Suppressor macrophage treated with lipopolysaccharide for 4 hours (primary cell): Measurements from ENCODE around the gene VAT1.
"Not testable (repeated sequence)": the region's sequence is repeated elsewhere in the genome, so short reads cannot be mapped to it uniquely, and the experiment has no call there.

Experiments
- DNase-seq: peaks from one replicate; pipeline ENCODE4 v3.0.0-alpha.2; 2020

The VAT1 gene

DNA sequence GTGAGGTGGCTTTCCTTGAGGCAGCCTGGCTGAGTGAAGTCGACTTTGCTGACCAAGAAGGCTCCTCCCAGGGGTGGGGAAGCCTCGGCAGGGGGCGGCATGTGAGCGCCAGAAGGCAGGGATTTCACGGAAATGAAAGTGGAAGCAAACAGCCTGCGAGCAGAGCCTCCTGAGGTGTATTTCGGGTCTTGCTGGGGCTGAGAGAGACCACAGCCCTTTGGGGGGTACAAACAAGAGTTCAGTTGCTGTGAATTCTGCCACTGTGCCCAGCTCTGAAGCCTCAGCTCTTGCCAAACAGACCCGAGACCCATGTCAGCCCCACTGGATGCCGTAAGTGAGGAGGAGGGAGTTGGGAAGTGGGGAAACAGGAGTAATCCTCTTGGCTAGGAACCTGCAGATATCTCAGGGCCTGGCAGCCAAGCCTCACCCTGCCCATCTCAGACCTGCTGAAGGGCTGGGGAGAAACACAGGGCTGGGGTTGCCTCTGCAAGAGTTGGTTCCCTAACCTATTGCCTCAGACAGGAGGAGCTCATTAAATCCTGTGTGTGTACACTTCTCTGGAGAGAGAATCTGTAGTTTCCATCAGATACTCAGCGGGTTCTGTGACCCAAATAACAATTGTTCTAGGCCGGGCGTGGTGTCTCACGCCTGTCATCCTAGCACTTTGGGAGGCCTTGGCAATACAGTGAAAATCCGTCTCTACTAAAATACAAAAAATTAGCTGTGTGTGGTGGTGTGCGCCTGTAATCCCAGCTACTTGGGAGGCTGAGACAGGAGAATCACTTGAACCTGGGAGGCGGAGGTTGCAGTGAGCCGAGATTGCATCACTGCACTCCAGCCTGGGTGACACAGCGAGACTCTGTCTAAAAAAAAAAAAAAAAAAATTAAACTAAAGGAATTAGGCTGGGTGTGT is 15.3 kb downstream of the VAT1 start, which contains the start of gene IFI35:
Gene IFI35, plus strand, starts transcription at position 146 of the 913 bp plus-strand sequence. Its CDS starts 164 bp downstream, at position 310.
- DNase-seq, result peak; percentile 94

DNA sequence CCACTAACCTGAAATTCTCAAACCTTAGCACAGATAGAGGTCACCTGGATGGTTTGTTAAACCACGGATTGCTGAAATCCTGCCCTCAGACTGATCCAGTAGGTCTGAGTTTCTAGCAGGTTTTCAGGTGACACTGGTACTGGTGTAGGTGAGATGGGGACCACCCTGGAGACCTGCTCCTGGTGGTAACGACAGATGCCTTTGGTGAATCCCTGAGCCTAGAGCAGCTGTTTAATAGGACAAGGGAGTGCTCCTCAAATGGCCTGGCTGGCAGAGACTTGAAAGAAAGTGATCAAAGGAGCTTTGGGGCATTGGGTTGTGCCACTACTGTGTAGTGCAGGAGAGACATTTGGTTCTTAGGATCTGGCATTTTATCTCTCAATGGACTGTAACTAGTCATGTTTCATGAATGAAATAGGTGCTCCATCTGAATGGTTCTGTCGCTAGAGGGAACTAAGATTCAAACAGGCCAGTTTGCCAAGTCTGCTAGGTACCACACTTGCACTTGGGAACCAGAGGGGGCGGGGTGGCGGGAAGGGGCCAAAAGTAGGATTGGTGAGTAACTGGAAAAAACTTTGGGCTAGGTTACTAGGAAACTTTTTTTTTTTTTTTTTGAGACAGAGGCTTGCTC is 18.5 kb downstream of the VAT1 start:
- DNase-seq, result no peak

DNA sequence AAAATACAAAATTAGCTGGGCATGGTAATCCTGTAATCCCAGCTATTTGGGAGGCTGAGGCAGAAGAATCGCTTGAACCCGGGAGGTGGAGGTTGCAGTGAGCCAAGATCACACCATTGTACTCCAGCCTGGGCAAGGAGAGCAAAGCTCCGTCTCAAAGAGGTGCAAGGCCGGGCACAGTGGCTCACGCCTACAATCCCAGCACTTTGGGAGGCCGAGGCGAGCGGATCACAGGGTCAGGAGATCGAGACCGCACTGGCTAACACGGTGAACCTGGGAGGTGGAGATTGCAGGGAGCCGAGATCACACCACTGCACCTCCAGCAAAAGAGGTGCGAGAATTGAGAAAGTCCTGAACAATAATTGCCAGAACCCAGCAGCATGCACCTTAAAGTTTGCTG is 21.3 kb downstream of the VAT1 start:
- not testable (repeated sequence) for DNase-seq

DNA sequence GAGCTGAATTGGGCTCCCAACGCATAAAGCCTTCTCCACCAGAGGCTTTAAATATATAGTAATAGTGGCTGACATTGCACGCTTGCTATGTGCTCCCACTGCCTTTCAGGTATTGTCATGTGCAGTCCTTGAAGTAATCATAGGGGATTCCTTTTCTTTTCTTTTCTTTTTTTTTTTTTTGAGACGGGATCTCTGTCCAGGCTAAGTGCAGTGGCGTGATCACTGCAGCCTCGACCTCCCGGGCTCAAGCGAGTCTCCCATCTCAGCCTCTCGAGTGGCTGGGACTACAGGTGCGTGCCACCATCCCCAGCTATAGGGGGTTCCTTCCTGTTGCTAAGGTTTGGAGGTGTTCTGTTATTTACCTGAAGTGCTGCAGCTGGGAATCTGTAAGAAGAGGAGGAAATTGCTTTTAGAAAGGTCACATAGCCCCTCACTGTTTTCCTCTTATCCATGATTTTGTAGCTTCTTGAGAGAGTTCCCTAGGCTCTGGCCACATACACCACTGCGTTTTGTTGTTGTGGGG is 23.1 kb downstream of the VAT1 start:
- no peak for DNase-seq

DNA sequence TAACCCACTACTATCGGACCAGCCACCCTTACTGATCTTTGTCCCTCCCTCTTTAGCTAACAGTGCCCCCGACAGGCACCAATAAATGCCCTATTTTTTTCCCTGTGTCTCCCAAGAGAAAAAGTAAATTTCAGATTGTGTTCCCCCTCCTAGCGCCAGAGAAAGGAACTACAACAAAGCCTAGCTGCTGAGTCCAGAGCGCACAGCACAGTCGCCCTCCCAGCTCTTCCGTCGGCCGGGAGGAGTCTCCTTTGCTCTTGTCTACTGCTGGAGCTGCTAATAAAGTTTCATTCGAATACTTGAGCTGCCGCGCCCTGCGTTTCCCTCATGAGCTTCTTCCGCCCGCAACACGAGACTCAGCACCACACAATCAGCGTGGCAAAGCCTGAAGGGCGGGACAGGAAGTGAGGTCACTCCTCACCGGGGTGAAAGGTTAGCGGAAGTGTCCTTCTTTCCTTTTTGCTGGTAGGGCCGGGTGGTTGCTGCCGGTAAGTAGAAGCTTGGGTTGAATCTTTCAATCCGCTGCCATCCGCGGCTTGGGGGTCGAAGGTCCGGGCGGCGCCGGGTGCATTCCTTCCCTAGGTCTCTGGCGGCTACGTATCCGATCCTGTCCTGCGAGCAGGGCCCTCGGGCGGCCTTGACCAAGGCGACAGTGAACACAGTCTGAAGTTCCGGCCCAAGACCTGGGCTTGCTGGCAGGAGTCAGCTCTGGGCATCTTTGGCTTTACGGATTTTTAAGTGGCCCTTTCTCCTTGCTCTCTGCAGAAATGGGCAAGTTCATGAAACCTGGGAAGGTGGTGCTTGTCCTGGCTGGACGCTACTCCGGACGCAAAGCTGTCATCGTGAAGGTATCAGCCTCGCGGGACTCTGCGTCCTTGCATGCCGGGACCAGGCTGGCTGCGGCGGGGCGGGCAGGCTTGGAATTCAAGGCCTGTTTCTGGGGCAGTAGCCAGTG is 23.9 kb downstream of the VAT1 start, which contains the start of gene RPL27:
Gene RPL27, plus strand, starts transcription at position 436 of the 955 bp plus-strand sequence. Its CDS starts 332 bp downstream, at position 768.
- DNase-seq, result peak; percentile 100

DNA sequence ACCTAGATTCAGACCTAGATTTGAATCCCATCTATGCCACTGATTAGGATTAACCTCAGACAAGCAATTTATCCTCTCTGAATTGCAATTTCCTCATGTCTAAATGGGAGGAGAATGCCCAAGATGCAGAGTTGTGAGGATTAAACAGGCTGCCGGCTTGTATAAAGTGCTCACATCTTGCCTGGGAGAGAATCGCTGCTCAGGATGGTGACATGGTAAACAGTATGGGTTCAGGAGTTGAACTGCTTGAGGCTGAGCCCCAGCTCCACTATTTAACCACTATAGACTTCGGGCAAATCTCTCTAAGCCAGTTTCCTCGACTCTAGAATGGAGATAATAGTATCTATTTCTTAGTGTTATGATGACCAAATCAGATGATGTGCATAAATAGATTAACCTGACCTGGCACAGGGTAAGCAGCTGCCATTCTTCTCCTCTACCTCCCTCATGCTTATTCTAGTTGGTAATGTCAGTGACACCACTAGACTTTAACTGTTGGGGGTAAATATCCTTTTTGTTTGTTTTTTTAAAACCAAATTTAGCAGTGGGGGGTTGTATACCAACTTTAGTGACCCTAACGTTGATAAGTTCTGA is 24.7 kb downstream of the VAT1 start:
- no peak for DNase-seq

DNA sequence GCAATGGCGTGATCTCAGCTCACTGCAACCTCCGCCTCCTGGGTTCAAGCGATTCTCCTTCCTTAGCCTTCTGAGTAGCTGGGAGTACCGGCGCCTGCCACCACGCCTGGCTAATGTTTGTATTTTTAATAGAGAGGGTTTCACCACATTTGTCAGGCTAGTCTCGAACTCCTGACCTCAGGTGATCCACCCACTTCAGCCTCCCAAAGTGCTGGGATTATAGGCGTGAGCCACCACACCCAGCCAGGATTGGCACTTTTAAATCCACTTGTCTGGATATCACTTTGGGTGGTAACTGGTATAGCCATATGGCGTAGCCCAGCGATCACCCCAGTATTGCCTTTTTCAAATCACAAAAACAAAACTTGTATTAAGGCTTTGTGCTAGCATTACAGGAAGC is 28.3 kb downstream of the VAT1 start:
- DNase-seq, result not testable (repeated sequence)

DNA sequence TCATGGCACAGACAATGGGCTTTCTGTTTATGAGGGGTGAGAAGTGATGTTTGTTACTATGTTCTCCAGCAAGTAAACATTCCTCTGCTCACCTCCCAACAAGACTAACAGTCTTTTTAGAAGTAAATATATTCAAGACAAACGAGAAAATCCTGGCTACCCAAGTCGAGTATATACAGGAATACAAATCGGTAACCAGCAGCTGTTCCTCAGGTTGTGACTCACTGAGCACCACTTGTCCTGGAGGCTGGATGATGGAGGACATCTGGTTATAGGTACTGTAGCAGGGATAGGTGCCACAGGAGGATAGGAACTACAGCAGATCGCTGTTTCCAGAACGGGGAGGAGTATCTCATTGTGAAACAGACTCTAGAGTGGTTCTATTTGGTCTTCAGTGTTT is 29.3 kb downstream of the VAT1 start:
- no peak for DNase-seq

DNA sequence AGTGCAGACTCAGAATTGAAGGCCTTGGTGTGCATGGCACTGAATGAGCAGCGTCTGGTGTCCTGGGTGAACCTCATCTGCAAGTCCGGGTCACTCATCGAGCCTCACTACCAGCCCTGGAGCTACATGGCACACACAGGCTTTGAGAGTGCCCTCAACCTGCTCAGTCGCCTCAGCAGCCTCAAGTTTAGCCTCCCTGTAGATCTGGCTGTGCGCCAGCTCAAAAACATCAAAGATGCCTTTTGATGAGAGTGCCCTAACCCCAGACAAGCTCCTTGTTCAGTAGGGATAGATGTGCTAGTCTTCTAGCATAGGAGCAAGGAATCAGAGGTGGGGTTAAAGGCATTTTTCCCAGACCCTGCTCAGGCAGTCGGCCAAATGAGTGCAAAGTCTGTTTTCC is 30.7 kb downstream of the VAT1 start:
- DNase-seq, result no peak

DNA sequence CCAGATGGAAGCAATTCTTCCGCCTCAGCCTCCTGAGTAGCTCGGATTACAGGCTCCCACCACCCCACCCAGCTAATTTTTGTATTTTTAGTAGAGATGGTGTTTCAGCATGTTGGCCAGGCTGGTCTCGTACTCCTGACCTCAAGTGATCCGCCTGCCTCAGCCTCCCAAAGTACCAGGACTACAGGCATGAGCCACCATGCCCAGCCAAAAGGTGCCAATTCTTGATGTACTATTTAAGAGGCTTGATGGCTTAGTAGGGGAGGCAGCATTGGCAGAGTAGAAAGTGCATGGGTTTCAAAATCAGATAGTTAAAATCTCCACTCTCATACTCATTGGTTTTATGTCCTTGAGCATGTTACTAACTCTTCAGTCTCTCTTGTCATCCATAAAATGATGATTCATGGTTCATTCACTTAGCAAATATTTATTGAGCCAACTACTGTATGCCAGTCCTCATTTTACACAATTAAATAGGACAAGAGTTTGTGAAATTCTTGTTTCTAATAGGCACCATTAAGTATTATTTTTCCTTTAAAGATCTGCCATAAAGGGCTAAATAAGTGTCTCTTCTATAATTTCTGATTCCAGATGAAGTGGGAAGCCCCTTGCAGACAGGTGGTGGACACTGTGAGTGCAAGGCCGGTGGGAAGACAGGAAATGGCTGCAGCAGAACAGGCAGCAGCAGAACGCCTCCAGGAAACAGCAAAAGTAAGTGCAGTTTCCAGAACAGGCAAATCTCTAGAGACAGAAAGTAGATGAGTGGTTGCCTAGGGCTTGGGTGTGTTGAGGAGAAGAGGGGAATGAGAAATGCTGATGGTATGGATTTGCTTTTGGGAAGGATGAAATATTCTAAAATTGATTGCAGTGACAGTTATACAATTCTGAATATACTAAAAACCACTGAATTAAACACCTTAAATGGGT is 32.2 kb downstream of the VAT1 start:
- DNase-seq, result no peak

DNA sequence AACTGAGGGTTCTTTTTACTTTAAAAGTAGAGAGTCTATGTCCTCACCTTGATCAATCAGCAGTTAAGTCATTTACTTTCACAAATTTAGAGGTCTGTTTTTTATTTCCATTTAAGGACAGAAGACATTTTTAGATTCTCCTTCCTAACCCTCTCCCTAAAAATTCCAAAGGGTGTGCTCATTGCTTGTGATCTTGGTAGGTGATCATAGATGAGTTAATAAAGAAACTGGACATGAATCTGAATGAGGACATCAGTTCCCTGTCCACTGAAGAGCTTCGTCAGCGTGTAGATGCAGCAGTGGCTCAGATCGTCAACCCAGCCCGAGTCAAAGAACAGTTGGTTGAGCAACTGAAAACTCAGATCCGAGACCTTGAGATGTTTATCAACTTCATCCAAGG is 33.0 kb downstream of the VAT1 start:
- no peak for DNase-seq

DNA sequence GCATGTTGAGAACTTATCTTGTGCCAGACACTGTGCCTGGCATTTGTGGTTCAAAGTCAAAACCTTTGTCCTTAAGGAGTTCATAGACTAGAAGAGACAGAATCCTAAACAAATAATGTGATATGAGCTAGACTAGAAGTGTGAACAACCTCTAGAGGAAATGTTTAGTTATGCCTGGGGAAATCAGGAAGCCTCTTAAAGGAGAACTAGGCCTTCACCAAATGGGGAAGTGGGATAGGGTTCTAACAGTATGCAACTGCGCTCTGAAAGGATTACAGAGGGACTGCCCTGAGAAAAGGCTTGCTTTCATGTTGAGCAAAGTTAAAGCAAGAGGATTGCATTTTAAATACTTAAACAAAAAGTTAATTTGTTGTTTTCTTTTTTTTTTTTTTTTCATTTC is 37.0 kb downstream of the VAT1 start:
- DNase-seq, result peak; percentile 90

DNA sequence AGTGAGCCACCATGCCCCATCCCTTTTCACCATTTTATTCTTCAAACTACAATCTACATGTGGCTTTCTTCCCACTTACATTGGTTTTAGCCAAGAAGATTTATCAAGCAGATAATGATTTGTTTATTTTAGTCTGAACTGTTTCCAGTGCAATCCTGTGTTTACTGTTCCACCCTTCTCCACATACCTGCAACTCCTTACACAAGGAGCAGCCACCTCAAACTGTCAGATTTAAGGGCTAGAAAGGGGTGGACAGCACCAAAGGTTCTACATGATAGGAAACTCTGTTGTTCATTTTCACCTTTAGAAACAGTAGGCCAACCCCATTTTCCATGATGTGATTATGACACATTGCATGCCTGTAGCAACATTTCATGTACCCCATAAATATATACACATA is 39.9 kb downstream of the VAT1 start:
- DNase-seq, result no peak

DNA sequence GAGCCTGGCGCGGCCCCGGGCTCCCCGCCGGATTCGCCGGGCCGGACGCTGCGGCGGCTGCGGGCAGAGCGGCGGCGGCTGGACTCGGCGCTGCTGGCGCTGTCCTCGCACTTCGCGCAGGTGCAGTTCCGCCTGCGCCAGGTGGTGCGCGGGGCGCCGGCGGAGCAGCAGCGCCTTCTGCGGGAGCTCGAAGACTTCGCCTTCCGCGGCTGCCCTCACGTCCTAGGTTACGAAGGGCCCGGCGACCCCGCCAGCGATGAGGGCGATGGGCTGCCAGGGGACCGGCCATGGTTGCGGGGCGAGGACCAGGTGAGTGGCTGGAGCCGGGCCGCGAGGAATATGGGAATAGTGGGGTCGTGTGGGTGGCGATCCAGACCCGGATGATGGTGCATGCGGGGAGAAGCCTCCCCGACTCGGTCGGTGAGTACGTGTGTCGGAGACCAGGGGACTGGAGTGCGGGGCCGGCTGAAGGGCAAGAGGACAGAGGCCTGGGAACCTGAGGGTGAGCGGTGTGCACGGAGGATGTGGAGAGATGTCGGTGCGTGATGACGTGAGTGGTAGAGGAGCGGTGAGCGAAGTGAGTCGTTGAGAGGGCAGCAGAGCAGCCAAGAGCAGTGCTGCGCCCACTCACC is 41.3 kb downstream of the VAT1 start:
- DNase-seq, result peak; percentile 33

DNA sequence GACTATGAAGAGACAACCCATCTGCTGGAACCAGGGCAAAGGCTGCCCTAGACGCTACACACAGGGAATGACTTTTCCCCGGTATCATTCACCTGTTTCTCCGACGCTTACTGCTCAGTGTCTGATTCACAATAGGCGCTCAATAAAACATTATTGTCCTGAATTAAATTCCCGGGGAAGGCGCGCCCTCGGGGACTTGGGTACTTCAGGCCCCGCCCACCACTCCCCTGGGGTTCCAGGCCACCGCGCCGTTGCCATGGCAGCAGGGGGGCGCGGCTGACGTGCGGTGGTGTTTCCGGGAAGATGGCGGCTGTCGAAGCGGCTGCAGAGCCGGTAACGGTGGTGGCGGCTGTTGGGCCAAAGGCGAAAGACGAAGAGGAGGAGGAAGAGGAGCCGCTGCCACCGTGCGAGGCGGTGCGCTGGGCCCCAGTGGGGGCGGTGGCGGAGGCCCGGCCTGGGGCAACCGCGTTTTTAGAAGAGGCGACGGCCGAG is 41.9 kb downstream of the VAT1 start, which contains the start of gene RUNDC1:
Gene RUNDC1, plus strand, starts transcription at position 292 of the 492 bp plus-strand sequence. Its CDS starts 12 bp downstream, at position 304.
- DNase-seq, result peak; percentile 91

DNA sequence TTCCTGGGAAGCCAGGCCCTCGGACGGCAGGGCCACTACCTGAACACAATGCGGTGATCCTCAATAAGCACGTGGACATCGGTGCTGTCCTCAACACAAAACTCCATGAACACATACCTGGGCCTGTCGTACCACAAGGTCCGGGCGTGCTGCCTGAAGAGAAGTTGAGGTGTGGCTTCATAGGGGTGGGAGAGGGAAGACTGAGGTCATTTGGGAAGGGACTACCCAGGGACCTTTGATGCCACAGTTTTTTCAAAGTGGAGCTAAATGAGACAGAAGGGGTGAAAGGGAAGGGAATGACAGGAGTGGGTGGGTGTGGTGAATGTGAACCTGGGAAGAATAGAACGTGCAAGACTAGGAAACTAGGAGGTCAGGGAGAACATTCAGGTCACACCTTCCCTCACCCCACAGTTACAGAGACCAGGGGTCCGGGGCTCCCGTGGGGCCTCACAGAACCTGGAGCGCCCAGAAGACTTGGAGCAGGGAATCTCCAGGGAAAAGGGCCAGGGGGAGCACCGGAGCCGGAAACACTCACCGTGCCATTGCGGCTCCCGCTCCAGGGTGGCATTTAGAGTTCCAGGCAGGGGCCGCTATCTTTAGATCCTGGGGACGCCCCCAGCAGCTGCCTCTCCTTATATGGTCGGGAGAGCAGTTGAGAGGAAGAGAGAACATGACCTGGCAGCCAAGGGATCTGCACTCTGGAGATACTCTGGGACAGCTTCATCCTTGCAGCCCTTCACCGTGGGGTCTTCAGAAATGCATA is 42.5 kb downstream of the VAT1 start, which contains the start of gene PTGES3L:
Gene PTGES3L, minus strand, starts transcription at position 570 of the 763 bp plus-strand sequence. Its CDS starts 27 bp downstream, at position 543.
- DNase-seq, result peak; percentile 50

DNA sequence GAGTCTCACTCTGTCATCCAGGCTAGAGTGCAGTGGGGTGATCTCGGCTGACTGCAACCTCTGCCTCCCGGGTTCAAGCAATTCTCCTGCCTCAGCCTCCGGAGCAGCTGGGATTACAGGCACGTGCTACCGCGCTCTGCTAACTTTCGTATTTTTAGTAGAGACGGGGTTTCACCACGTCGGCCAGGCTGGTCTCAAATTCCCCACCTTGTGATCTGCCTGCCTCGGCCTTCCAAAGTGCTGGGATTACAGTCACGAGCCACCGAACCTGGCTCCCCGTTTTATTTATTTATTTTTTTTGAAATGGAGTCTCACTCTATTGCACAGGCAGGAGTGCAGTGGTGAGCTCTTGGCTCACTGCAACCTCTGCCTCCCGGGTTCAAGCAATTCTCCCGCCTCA is 46.5 kb downstream of the VAT1 start:
- not testable (repeated sequence) for DNase-seq

DNA sequence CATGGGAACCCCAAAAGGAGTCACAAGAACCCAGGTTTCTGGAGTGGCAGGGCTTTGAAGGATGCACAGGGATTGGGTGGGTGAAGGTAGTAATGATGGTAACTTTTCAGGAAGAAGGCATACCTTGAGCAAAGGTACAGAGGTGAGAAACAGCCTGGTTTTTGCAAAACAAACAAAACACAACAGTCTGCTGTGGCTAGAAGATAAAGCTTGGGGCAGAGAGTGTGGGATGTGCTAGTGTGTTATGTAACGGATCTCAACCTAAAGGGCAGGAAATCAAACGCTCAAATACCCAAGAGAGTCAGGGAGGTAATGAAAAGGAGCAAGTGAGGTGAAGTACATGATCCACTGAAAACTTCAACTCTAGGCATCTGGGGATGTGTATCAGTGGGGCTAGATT is 46.9 kb downstream of the VAT1 start:
- no peak for DNase-seq

DNA sequence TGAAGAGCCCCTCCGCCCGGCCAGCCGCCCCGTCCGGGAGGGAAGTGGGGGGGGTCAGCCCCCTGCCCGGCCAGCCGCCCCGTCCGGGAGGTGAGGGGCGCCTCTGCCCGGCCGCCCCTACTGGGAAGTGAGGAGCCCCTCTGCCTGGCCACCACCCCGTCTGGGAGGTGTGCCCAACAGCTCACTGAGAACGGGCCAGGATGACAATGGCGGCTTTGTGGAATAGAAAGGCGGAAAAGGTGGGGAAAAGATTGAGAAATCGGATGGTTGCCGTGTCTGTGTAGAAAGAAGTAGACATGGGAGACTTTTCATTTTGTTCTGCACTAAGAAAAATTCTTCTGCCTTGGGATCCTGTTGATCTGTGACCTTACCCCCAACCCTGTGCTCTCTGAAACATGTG is 48.9 kb downstream of the VAT1 start:
- not testable (repeated sequence) for DNase-seq
